Measurements from ENCODE around the gene OR9Q1. TPM values are rescaled to one million over a fixed set of nuclear protein-coding genes. Genes with fewer than 3 reads are reported as not detected.

OR9Q1 gene
- polyA plus RNA-seq, 10 donors = not detected

DNA sequence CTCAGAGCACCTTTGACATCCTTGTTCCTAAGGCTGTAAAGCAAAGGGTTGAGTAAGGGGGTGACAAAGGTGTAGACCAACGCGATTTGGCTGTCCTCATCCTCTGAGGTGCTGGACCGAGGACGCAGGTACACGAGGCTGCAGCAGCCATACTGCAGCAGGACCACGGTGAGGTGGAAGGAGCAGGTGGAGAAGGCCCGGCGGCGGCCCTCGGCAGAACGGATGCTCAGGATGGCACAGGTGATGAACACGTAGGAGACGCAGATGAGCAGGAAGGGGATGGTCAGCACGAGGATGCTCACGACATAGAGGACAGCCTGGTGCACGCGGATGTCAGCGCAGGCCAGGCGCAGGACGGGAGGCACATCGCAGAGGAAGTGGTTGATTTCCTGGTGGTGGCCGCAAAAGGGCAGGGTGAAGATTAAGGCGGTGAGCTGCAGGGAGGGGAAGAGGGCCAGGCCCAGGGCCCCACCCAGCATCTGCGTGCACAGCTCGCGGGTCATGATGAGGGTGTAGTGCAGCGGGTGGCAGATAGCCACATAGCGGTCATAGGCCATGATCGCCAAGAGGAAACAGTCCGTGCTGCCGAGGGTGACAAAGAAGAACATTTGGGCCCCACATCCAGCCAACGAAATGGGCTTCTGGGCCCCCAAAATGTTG is 204.4 kb downstream of the OR9Q1 start:
- no peak for DNase-seq

Other genes starting within 250 kb of the OR9Q1 start
- not detected for gene OR6Q1, start 7.1 kb downstream of the OR9Q1 start, polyA plus RNA-seq (ENCODE audit: insufficient read length in 10 of 10)
- gene OR9I1, start 101.6 kb downstream of the OR9Q1 start, polyA plus RNA-seq (ENCODE audit: insufficient read length in 10 of 10) = not detected
- not detected for gene OR9Q2, start 165.2 kb downstream of the OR9Q1 start, polyA plus RNA-seq (ENCODE audit: insufficient read length in 10 of 10)
- not detected for gene OR1S2, start 180.3 kb downstream of the OR9Q1 start, polyA plus RNA-seq (ENCODE audit: insufficient read length in 10 of 10)
- not detected for gene OR1S1, start 188.8 kb downstream of the OR9Q1 start, polyA plus RNA-seq (ENCODE audit: insufficient read length in 10 of 10)
- not detected for gene OR10Q1, start 205.0 kb downstream of the OR9Q1 start, polyA plus RNA-seq (ENCODE audit: insufficient read length in 10 of 10)
- not detected for gene OR10W1, start 244.4 kb downstream of the OR9Q1 start, polyA plus RNA-seq (ENCODE audit: insufficient read length in 10 of 10)

Data from muscle of back (tissue), 11 donors.